GM21723 (cell line): ENCODE measurements around the gene KRT20.
"Not testable (repeated sequence)": the region's sequence is repeated elsewhere in the genome, so short reads cannot be mapped to it uniquely, and the experiment has no call there.

Source experiments
- ATAC-seq: cut with Tn5 transposase; IDR thresholded peaks from one replicate; pipeline ENCODE4 v1.9.1; 2021; ENCODE audit warnings: mild to moderate bottlenecking, moderate library complexity; ENCODE audit not compliant: unreplicated experiment

The KRT20 gene

DNA sequence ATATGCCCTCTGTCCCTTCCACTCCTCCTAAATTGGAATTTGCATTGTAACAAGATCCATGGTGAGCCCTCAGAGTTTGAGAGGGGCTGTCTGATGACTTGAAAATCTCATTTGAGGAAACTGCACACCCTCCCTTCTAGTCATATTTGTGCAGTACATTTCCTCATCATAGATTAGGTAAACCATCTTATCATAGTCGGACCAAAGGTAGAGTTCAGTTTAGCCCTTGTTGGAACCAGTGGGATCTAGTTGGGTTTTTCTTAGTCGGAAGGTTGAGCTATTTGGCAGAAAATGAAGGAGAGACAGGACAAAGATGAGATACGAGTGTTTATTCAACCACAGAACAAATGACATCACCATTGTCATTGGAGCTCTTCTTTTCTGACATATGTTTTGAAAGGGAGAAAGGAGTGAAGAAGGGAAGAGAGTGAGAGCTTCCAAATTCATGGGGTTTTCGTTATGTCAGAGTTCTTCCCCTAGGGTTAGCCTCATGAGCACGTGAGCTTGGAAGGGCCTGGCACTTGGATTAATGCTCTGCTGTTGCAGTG lies 15.8 kb upstream of the KRT20 start:
- ATAC-seq = no peak

- no peak for ATAC-seq
These were observed 11.9 kb upstream of the KRT20 start for GRCh38 chr17:40896916-40897455.

GRCh38 chr17:40895106-40895730 lies 10.2 kb upstream of the KRT20 start:
- ATAC-seq = no peak

- no peak for ATAC-seq
These were observed 3.2 kb upstream of the KRT20 start for GRCh38 chr17:40888196-40888720.

- no peak for ATAC-seq
These were observed 1.0 kb upstream of the KRT20 start for GRCh38 chr17:40886090-40886489.

GRCh38 chr17:40883626-40884334 lies 1.3 kb downstream of the KRT20 start:
- ATAC-seq = no peak

DNA sequence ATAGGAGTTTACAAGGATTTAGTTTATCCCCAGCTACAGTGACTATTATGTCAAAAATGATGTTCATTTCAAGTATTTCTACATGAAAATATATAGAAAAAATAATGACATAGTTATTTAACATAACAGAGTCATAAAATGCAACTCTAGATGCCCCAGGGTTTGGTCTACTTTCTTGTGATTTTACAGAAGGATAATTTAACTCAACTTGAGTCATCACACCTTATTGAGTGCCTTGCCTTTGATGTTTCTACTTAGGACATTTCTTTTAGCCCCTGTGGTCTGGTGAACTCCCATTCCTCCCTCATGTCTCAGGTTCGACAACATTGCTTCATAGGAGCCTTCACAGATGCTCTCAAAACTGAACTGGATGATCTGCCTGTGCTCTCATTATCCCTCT lies 2.0 kb downstream of the KRT20 start:
- no peak for ATAC-seq

- no peak for ATAC-seq
These were observed 6.0 kb downstream of the KRT20 start for GRCh38 chr17:40879026-40879425.

GRCh38 chr17:40878044-40878443 lies 7.0 kb downstream of the KRT20 start:
- ATAC-seq = no peak

- ATAC-seq = no peak
These were observed 11.2 kb downstream of the KRT20 start for GRCh38 chr17:40873801-40874200.

- ATAC-seq = no peak
These were observed 11.8 kb downstream of the KRT20 start for GRCh38 chr17:40873255-40873654.

DNA sequence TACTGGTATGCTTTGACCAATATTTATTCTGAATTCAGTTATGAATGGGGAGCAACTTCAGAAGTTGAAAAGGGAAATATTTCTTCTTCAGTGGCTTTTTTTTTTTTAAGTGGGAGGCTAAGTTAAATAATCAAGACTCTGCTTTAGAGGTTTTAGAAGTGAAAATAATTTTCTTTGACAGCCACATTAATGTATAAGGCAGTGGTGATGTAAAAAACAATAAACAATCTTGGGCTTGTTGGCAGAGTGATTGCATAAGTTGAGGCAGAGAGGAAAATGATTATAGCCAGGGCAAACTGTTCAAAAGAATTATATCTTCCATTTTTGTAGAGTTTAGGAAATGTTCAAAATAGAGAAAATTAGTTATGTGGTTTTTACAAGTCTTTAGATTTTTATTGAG lies 12.6 kb downstream of the KRT20 start:
- no peak for ATAC-seq

DNA sequence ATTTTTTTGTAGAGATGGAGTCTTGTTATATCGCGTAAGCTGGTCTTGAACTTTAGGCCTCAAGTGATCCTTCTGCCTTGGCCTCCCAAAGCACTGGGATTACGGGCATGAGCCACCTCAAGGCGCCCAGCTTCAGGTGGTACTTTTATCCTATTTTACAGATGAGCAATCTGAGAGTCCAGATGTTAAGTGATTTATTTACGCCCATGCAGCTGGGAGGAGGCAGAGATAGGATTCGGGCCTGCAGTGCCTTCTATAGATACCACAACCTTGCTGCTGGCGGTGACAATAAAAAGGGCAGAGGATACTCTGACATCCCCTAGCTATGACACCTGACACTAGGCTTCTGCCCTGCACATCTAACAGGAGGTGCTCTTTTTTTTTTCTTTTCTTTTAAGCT lies 13.7 kb downstream of the KRT20 start:
- no peak for ATAC-seq

GRCh38 chr17:40870136-40870535 lies 14.9 kb downstream of the KRT20 start:
- no peak for ATAC-seq

DNA sequence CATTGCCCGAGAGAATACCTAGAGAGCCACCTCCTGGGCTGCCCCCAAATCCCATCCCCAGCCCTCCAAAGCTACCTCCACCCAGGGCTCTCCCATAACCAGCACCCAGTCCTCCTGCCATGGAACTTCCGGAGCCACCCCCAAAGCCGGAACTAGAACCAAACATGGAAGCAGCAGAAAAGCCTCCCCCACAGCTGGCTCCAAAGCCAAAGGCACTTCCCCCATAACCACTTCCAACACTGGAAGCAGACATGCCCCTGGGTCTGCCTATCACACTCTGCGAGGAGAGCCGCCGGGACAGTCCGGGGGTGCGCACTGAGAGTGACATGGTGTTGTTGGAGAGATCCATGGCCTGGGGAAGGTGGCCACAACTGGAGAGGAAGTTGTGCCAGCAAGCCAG lies 18.2 kb downstream of the KRT20 start, which contains the start of gene KRT12:
Gene KRT12 (minus strand): TSS at position 386 of the 400 bp plus-strand sequence. CDS start 37 bp downstream, at position 349.
- ATAC-seq = no peak

DNA sequence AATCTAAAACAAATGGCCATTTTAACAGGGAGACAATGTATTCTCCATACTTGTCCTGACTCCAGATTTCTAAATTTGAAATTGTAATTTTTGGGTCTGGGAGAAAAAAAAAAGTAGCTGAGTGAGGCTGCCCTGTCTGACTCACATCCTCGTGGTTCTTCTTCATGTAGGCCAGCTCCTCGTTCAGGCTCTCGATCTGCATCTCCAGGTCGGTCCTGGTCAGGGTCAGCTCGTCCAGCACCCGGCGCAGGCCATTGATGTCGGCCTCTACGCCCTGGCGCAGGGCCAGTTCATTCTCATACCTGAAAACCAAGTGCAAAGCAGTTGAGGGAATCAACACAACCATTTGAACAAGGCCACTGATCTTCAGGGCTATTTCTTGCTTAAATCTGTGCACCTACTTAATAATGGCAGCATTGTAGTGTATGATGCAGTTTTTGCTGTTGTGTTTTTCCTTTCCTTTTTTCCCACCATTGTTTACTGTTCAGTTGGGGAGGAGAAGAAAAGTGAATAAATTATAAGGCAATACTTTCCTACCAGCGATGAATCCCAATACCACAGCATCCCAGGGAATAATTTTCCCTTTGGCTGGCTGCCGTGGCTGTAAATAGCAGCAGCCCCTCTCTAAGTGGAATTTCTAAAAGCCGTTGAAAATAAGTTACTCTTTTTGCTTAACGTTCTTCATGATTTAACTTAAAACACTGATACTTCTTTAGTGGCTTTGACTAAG lies 20.2 kb downstream of the KRT20 start:
- no peak for ATAC-seq

GRCh38 chr17:40862985-40863733 lies 21.9 kb downstream of the KRT20 start:
- ATAC-seq = no peak

DNA sequence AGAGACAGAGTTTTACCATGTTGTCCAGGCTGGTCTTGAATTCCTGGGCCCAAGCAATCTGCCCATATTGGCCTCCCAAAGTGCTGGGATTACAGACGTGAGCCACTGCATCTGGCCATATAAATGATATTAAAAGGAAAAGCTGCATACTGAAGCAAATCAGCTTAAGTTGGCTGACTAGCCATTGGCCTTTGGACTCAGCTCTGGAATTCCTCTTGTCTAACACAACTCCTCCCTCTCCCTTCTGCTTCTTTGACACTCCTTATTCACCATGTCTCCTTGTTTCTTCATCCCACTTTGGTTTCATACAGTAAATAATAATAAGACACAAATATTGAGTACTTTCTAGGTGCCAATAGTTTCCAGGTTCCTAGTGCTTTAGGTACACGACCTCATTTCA lies 25.5 kb downstream of the KRT20 start:
- ATAC-seq = no peak

DNA sequence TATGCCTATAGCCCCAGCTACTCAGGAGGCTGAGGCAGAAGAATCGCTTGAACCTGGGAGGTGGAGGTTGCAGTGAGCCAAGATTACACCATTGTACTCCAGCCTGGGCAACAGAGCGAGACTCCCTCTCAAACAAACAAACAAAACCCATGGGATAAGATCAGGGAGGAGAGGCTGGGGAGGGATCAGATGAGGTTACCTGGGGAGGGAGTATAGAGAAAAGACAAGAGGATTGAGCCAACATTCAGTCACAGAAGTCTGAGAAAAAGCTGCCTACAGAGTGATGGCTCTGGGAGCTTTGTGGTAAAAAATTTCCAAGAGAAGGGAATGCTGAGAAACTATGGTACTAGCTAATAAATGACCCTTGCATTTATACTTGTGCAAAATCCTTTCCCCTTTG lies 26.4 kb downstream of the KRT20 start:
- not testable (repeated sequence) for ATAC-seq

DNA sequence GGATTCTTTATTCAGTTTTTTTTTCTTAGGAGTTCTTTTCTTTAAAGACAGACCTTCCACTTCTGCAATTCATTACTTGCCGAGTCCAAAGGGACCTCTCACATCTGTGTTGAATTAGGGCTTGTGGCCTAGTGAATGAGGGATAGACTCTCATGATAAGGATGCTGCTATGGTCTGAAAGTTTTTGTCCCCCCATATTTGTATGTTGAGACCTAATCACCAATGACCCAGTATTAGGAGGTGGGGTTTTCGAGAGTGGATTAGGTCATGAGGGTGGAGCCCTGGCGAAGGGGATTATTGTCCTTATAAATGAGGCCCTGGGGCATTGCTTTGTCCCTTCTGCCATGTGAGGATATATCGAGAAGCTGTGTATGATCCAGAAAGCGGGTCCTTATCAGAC lies 27.5 kb downstream of the KRT20 start:
- ATAC-seq = no peak
